ENCODE results near the gene XIRP2.

Gene XIRP2

GRCh38 chr2:167289651-167290410, 401.6 kb downstream of the XIRP2 start:
- Histone ChIP-seq H3K27ac (ENCODE audit: insufficient read depth, low read length, poor library complexity, severe bottlenecking) (no peak overlapping the region), H3K36me3 (ENCODE audit: control insufficient read depth, insufficient read depth, low read length) (no peaks in the 10 kb centered on the region), H3K27me3 (replicated peaks; ENCODE audit: control insufficient read depth, insufficient read depth, low read length, poor library complexity, severe bottlenecking) (no peaks in the 10 kb centered on the region), H3K4me1 (ENCODE audit: control insufficient read depth, insufficient read depth, low read length, poor library complexity, severe bottlenecking) (no peaks in the 10 kb centered on the region), H3K4me3 (ENCODE audit: insufficient read depth, low read depth, low read length, poor library complexity, severe bottlenecking) (no peak overlapping the region), H3K9me3 (ENCODE audit: control insufficient read depth, low read length) (no peaks in the 10 kb centered on the region)
- no peak for DNase-seq

GRCh38 chr2:167292430-167293171, 404.3 kb downstream of the XIRP2 start, which contains the start of gene B3GALT1:
Gene B3GALT1 (plus strand): TSS chr2:167293001.
- Histone ChIP-seq H3K27ac (ENCODE audit: insufficient read depth, low read length, poor library complexity, severe bottlenecking) (no peak within 1 kb of the TSS), H3K36me3 (ENCODE audit: control insufficient read depth, insufficient read depth, low read length) (no peaks in the 10 kb centered on the region), H3K9me3 (ENCODE audit: control insufficient read depth, low read length) (no peaks in the 10 kb centered on the region), H3K4me1 (ENCODE audit: control insufficient read depth, insufficient read depth, low read length, poor library complexity, severe bottlenecking) (peaks cover 4% of the 10 kb centered on the region), H3K4me3 (ENCODE audit: insufficient read depth, low read depth, low read length, poor library complexity, severe bottlenecking) (peak within 1 kb of the TSS; percentile 43), H3K27me3 (replicated peaks; ENCODE audit: control insufficient read depth, insufficient read depth, low read length, poor library complexity, severe bottlenecking) (peaks cover 7% of the 10 kb centered on the region)
- no peak for DNase-seq

- H3K4me1 ChIP-seq (ENCODE audit: control insufficient read depth, insufficient read depth, low read length, poor library complexity, severe bottlenecking) = peaks cover 4% of the 10 kb centered on the region
- peak overlapping the region; percentile 37 for H3K4me3 ChIP-seq (ENCODE audit: insufficient read depth, low read depth, low read length, poor library complexity, severe bottlenecking)
- H3K36me3 ChIP-seq (ENCODE audit: control insufficient read depth, insufficient read depth, low read length) = no peaks in the 10 kb centered on the region
- peaks cover 7% of the 10 kb centered on the region for H3K27me3 ChIP-seq (replicated peaks; ENCODE audit: control insufficient read depth, insufficient read depth, low read length, poor library complexity, severe bottlenecking)
- DNase-seq = no peak
- no peaks in the 10 kb centered on the region for H3K9me3 ChIP-seq (ENCODE audit: control insufficient read depth, low read length)
- no peak overlapping the region for H3K27ac ChIP-seq (ENCODE audit: insufficient read depth, low read length, poor library complexity, severe bottlenecking)
Measured at GRCh38 chr2:167293172-167293781, 405.0 kb downstream of the XIRP2 start.

GRCh38 chr2:167293943-167294775, 405.9 kb downstream of the XIRP2 start:
- H3K36me3 ChIP-seq (ENCODE audit: control insufficient read depth, insufficient read depth, low read length) = no peaks in the 10 kb centered on the region
- no peak overlapping the region for H3K27ac ChIP-seq (ENCODE audit: insufficient read depth, low read length, poor library complexity, severe bottlenecking)
- no peaks in the 10 kb centered on the region for H3K9me3 ChIP-seq (ENCODE audit: control insufficient read depth, low read length)
- no peak for DNase-seq
- peaks cover 4% of the 10 kb centered on the region for H3K4me1 ChIP-seq (ENCODE audit: control insufficient read depth, insufficient read depth, low read length, poor library complexity, severe bottlenecking)
- peak overlapping the region; percentile 11 for H3K4me3 ChIP-seq (ENCODE audit: insufficient read depth, low read depth, low read length, poor library complexity, severe bottlenecking)
- peaks cover 7% of the 10 kb centered on the region for H3K27me3 ChIP-seq (replicated peaks; ENCODE audit: control insufficient read depth, insufficient read depth, low read length, poor library complexity, severe bottlenecking)

- Histone ChIP-seq H3K27me3 (replicated peaks; ENCODE audit: control insufficient read depth, insufficient read depth, low read length, poor library complexity, severe bottlenecking) (peaks cover 7% of the 10 kb centered on the region), H3K27ac (ENCODE audit: insufficient read depth, low read length, poor library complexity, severe bottlenecking) (no peak overlapping the region), H3K36me3 (ENCODE audit: control insufficient read depth, insufficient read depth, low read length) (no peaks in the 10 kb centered on the region), H3K4me3 (ENCODE audit: insufficient read depth, low read depth, low read length, poor library complexity, severe bottlenecking) (no peak overlapping the region), H3K4me1 (ENCODE audit: control insufficient read depth, insufficient read depth, low read length, poor library complexity, severe bottlenecking) (peaks cover 4% of the 10 kb centered on the region), H3K9me3 (ENCODE audit: control insufficient read depth, low read length) (no peaks in the 10 kb centered on the region)
- no peak for DNase-seq
Measured at GRCh38 chr2:167294776-167295140, 406.5 kb downstream of the XIRP2 start.

- Histone ChIP-seq H3K4me3 (ENCODE audit: insufficient read depth, low read depth, low read length, poor library complexity, severe bottlenecking) (no peak overlapping the region), H3K27me3 (replicated peaks; ENCODE audit: control insufficient read depth, insufficient read depth, low read length, poor library complexity, severe bottlenecking) (peaks cover 7% of the 10 kb centered on the region), H3K36me3 (ENCODE audit: control insufficient read depth, insufficient read depth, low read length) (no peaks in the 10 kb centered on the region), H3K27ac (ENCODE audit: insufficient read depth, low read length, poor library complexity, severe bottlenecking) (no peak overlapping the region), H3K9me3 (ENCODE audit: control insufficient read depth, low read length) (no peaks in the 10 kb centered on the region), H3K4me1 (ENCODE audit: control insufficient read depth, insufficient read depth, low read length, poor library complexity, severe bottlenecking) (peaks cover 4% of the 10 kb centered on the region)
- DNase-seq = no peak
Measured at GRCh38 chr2:167297292-167297691, 409.0 kb downstream of the XIRP2 start.

- Histone ChIP-seq H3K4me3 (ENCODE audit: insufficient read depth, low read depth, low read length, poor library complexity, severe bottlenecking) (no peak overlapping the region), H3K36me3 (ENCODE audit: control insufficient read depth, insufficient read depth, low read length) (no peaks in the 10 kb centered on the region), H3K27ac (ENCODE audit: insufficient read depth, low read length, poor library complexity, severe bottlenecking) (no peak overlapping the region), H3K27me3 (replicated peaks; ENCODE audit: control insufficient read depth, insufficient read depth, low read length, poor library complexity, severe bottlenecking) (peaks cover 7% of the 10 kb centered on the region), H3K9me3 (ENCODE audit: control insufficient read depth, low read length) (no peaks in the 10 kb centered on the region), H3K4me1 (ENCODE audit: control insufficient read depth, insufficient read depth, low read length, poor library complexity, severe bottlenecking) (peaks cover 4% of the 10 kb centered on the region)
- no peak for DNase-seq
Measured at GRCh38 chr2:167298017-167298416, 409.7 kb downstream of the XIRP2 start.

Data from effector memory CD4-positive, alpha-beta T cell (primary cell).